ENCODE data around the gene DNMT3B.

Gene DNMT3B

DNA sequence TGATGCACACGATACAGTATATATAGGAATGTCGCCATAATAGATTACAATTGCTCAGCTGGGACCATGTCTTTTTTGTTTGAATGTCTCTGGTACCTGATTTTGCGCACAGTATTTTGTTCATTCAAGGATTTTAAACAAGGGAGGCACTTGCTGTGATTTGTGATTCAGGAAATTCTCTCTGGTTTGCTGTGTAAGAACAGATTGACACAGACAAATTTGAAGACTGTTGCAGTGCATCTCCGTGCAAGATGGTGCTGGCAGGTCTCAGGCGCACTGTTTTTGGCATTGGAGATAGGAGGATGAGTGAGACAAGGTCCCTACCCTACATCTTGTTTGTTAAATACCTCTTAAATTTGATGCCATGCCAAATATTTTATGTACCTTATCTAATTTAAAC is 60.0 kb downstream of the DNMT3B start:
- TF ChIP-seq EZH2phosphoT487 (IDR thresholded peaks at IDR 0.05; ENCODE audit: borderline replicate concordance, low read length): no peak
- TF ChIP-seq, protein P1, sequence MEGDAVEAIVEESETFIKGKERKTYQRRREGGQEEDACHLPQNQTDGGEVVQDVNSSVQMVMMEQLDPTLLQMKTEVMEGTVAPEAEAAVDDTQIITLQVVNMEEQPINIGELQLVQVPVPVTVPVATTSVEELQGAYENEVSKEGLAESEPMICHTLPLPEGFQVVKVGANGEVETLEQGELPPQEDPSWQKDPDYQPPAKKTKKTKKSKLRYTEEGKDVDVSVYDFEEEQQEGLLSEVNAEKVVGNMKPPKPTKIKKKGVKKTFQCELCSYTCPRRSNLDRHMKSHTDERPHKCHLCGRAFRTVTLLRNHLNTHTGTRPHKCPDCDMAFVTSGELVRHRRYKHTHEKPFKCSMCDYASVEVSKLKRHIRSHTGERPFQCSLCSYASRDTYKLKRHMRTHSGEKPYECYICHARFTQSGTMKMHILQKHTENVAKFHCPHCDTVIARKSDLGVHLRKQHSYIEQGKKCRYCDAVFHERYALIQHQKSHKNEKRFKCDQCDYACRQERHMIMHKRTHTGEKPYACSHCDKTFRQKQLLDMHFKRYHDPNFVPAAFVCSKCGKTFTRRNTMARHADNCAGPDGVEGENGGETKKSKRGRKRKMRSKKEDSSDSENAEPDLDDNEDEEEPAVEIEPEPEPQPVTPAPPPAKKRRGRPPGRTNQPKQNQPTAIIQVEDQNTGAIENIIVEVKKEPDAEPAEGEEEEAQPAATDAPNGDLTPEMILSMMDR (IDR thresholded peaks at IDR 0.05; ENCODE audit: low read depth, low read length, poor library complexity, severe bottlenecking): no peak

DNA sequence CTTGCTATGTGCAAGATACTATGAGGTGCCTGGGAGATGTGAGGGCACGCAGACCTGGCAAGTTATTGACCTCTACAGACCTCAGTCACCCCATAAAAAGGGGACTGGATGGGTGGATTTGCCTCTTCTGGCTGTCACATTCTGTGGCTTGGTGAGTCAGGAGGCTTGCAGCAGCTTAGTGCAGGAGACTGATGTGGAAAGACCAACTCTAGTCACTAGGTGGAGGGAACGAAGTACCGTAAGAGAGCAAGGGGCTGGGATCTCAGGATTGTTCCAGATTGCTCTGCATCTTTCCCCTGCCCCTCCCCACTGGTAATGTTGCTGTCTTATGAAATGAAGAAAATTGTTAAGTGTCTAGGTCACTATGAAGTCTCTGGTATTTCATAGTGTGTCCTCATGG is 60.9 kb downstream of the DNMT3B start:
- Histone ChIP-seq H3K4me2 (ENCODE audit: low read length) (no peak overlapping the region), H3K36me3 (ENCODE audit: control insufficient read depth, low read length) (peaks cover 63% of the 10 kb centered on the region), H3K9me2 (replicated peaks; ENCODE audit: control insufficient read depth, low read length) (no peaks in the 10 kb centered on the region), H3K4me1 (ENCODE audit: control insufficient read depth, low read length) (peaks cover 30% of the 10 kb centered on the region), H3K79me2 (ENCODE audit: control insufficient read depth, low read length) (peaks cover 79% of the 10 kb centered on the region), H3F3A (ENCODE audit: control insufficient read depth, insufficient read depth) (no peaks in the 10 kb centered on the region), H3K27ac (ENCODE audit: low read depth, low read length) (no peak overlapping the region), H3K27me3 (ENCODE audit: control insufficient read depth, low read length) (no peaks in the 10 kb centered on the region), H3K9me3 (ENCODE audit: control insufficient read depth, insufficient read depth, low read length) (no peaks in the 10 kb centered on the region), H3K4me3 (ENCODE audit: low read length) (no peak overlapping the region), H4K20me1 (ENCODE audit: control insufficient read depth, insufficient read depth, low read depth, low read length) (peaks cover 37% of the 10 kb centered on the region)
- TF ChIP-seq EZH2phosphoT487 (IDR thresholded peaks at IDR 0.05; ENCODE audit: borderline replicate concordance, low read length): no peak
- TF ChIP-seq, protein P1 (IDR thresholded peaks at IDR 0.05; ENCODE audit: low read depth, low read length, poor library complexity, severe bottlenecking): no peak

More for the DNA sequence above, 60.0 kb downstream of the DNMT3B start:
- Histone ChIP-seq H3K4me2 (ENCODE audit: low read length) (peak overlapping the region; percentile 81), H3K9me3 (ENCODE audit: control insufficient read depth, insufficient read depth, low read length) (no peaks in the 10 kb centered on the region), H4K20me1 (ENCODE audit: control insufficient read depth, insufficient read depth, low read depth, low read length) (peaks cover 36% of the 10 kb centered on the region), H3K27me3 (ENCODE audit: control insufficient read depth, low read length) (no peaks in the 10 kb centered on the region), H3K9me2 (replicated peaks; ENCODE audit: control insufficient read depth, low read length) (no peaks in the 10 kb centered on the region), H3K36me3 (ENCODE audit: control insufficient read depth, low read length) (peaks cover 55% of the 10 kb centered on the region), H3K4me3 (ENCODE audit: low read length) (peak overlapping the region; percentile 96), H3K79me2 (ENCODE audit: control insufficient read depth, low read length) (peaks cover 71% of the 10 kb centered on the region), H3K27ac (ENCODE audit: low read depth, low read length) (no peak overlapping the region), H3F3A (ENCODE audit: control insufficient read depth, insufficient read depth) (no peaks in the 10 kb centered on the region), H3K4me1 (ENCODE audit: control insufficient read depth, low read length) (peaks cover 30% of the 10 kb centered on the region)

DNA sequence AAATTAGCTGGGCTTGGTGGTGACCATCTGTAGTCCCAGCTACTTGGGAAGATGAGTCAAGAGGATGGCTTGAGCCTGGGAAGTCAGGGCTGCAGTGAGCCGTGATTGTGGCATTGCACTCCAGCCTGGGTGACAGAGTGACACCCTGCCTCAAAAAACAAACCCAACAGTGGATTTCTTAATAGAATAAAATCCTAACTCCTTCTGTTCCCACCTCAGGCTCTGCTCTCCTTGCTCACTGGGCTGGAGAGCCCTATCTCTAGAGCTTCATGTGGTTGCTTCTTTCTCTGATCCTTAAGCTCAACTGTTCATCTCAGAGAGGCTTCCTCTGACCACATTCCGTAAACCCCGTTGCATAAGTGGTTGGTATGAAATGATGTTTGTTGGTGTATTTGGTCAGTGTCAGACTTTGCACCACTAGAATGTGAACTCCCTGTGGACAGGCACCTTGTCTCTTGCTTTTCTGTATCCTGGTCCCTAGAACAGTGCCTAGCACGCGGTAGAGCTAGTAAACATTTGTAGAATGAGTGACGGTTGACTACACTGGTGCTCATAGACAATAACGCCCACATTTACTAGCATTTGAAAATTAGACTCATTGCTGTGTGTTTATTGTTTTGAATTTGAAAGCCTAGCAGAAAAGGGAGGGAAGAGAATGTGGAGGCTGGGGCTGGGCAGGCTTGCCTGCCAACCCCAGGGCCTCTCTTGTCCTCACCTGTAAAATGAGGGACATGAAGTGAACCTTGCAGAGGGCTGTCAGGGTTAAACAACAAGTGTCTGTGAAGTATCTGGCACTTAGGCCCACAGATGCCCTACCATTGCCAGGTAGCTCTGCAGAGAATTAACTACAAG is 61.8 kb downstream of the DNMT3B start:
- Histone ChIP-seq H3K79me2 (ENCODE audit: control insufficient read depth, low read length) (peaks cover 88% of the 10 kb centered on the region), H3K9me3 (ENCODE audit: control insufficient read depth, insufficient read depth, low read length) (no peaks in the 10 kb centered on the region), H3K4me3 (ENCODE audit: low read length) (no peak overlapping the region), H4K20me1 (ENCODE audit: control insufficient read depth, insufficient read depth, low read depth, low read length) (peaks cover 42% of the 10 kb centered on the region), H3K27ac (ENCODE audit: low read depth, low read length) (no peak overlapping the region), H3K4me2 (ENCODE audit: low read length) (no peak overlapping the region), H3K27me3 (ENCODE audit: control insufficient read depth, low read length) (no peaks in the 10 kb centered on the region), H3K9me2 (replicated peaks; ENCODE audit: control insufficient read depth, low read length) (no peaks in the 10 kb centered on the region), H3K4me1 (ENCODE audit: control insufficient read depth, low read length) (peaks cover 30% of the 10 kb centered on the region), H3K36me3 (ENCODE audit: control insufficient read depth, low read length) (peaks cover 70% of the 10 kb centered on the region), H3F3A (ENCODE audit: control insufficient read depth, insufficient read depth) (no peaks in the 10 kb centered on the region)
- TF ChIP-seq, protein P1 (IDR thresholded peaks at IDR 0.05; ENCODE audit: low read depth, low read length, poor library complexity, severe bottlenecking): no peak
- no peak for TF ChIP-seq EZH2phosphoT487 (IDR thresholded peaks at IDR 0.05; ENCODE audit: borderline replicate concordance, low read length)
